Activated CD8-positive, alpha-beta memory T cell treated with anti-CD3 and anti-CD28 coated beads for 24 hours (primary cell): Measurements from ENCODE around the gene MT4.
A peak's percentile ranks its signal among the peaks of the same experiment; 100 is the strongest.

Experiments used
- DNase-seq: peaks from one replicate; pipeline ENCODE4 v3.0.0-alpha.2; 2020

Gene MT4

GRCh38 chr16:56606071-56606475, 41.2 kb downstream of the MT4 start:
- no peak for DNase-seq

- DNase-seq, result no peak
Measured at GRCh38 chr16:56606476-56607108, 41.7 kb downstream of the MT4 start.

- no peak for DNase-seq
Measured at GRCh38 chr16:56607109-56607618, 42.3 kb downstream of the MT4 start.

- DNase-seq, result no peak
Measured at GRCh38 chr16:56607675-56608042, 42.8 kb downstream of the MT4 start.

GRCh38 chr16:56608043-56608875, 43.4 kb downstream of the MT4 start, which contains the start of gene MT2A:
MT2A (plus strand) TSS chr16:56608584; CDS start chr16:56608656, 72 bp downstream.
- peak; percentile 92 for DNase-seq

- DNase-seq, result peak; percentile 69
Measured at GRCh38 chr16:56608876-56609462, 44.1 kb downstream of the MT4 start.

- peak; percentile 79 for DNase-seq
Measured at GRCh38 chr16:56609463-56609921, 44.6 kb downstream of the MT4 start.

- peak; percentile 81 for DNase-seq
Measured at GRCh38 chr16:56610017-56610608, 45.2 kb downstream of the MT4 start.

GRCh38 chr16:56610609-56611111, 45.8 kb downstream of the MT4 start:
- DNase-seq, result no peak

GRCh38 chr16:56611281-56611833, 46.5 kb downstream of the MT4 start:
- no peak for DNase-seq

- no peak for DNase-seq
Measured at GRCh38 chr16:56613706-56614105, 48.8 kb downstream of the MT4 start.

- no peak for DNase-seq
Measured at GRCh38 chr16:56614549-56614991, 49.7 kb downstream of the MT4 start.

GRCh38 chr16:56615353-56615752, 50.5 kb downstream of the MT4 start:
- no peak for DNase-seq

- no peak for DNase-seq
Measured at GRCh38 chr16:56616608-56617211, 51.8 kb downstream of the MT4 start.

- peak; percentile 73 for DNase-seq
Measured at GRCh38 chr16:56617212-56618085, 52.6 kb downstream of the MT4 start.

- DNase-seq, result no peak
Measured at GRCh38 chr16:56618138-56618537, 53.3 kb downstream of the MT4 start.
